ENCODE measurements around the gene L3MBTL4.
"Not testable (repeated sequence)": the region's sequence is repeated elsewhere in the genome, so short reads cannot be mapped to it uniquely, and the experiment has no call there.

L3MBTL4 gene

GRCh38 chr18:6248017-6248416, 166.7 kb downstream of the L3MBTL4 start:
- no peak for DNase-seq

- no peak for DNase-seq
Measured at GRCh38 chr18:6242004-6242403, 172.7 kb downstream of the L3MBTL4 start.

GRCh38 chr18:6239716-6240115, 175.0 kb downstream of the L3MBTL4 start:
- no peak for DNase-seq

- DNase-seq, result no peak
Measured at GRCh38 chr18:6236258-6236657, 178.5 kb downstream of the L3MBTL4 start.

GRCh38 chr18:6222271-6222670, 192.4 kb downstream of the L3MBTL4 start:
- no peak for DNase-seq

GRCh38 chr18:6221602-6222014, 193.1 kb downstream of the L3MBTL4 start:
- no peak for DNase-seq

GRCh38 chr18:6220129-6220528, 194.6 kb downstream of the L3MBTL4 start:
- DNase-seq, result no peak

GRCh38 chr18:6219116-6219717, 195.5 kb downstream of the L3MBTL4 start:
- peak in 1 of 2 experiments; percentile 16 for DNase-seq

GRCh38 chr18:6215888-6216287, 198.8 kb downstream of the L3MBTL4 start:
- no peak for DNase-seq

GRCh38 chr18:6211174-6211504, 203.6 kb downstream of the L3MBTL4 start:
- no peak for DNase-seq

- DNase-seq, result no peak
Measured at GRCh38 chr18:6210349-6211173, 204.2 kb downstream of the L3MBTL4 start.

GRCh38 chr18:6207941-6208340, 206.8 kb downstream of the L3MBTL4 start:
- no peak for DNase-seq

- DNase-seq, result no peak
Measured at GRCh38 chr18:6207116-6207515, 207.6 kb downstream of the L3MBTL4 start.

- DNase-seq, result no peak
Measured at GRCh38 chr18:6205706-6206105, 209.0 kb downstream of the L3MBTL4 start.

GRCh38 chr18:6204476-6204875, 210.2 kb downstream of the L3MBTL4 start:
- DNase-seq, result no peak

GRCh38 chr18:6203791-6204190, 210.9 kb downstream of the L3MBTL4 start:
- no peak for DNase-seq

- no peak for DNase-seq
Measured at GRCh38 chr18:6202861-6203260, 211.8 kb downstream of the L3MBTL4 start.

- no peak for DNase-seq
Measured at GRCh38 chr18:6200204-6200774, 214.4 kb downstream of the L3MBTL4 start.

- no peak for DNase-seq
Measured at GRCh38 chr18:6199777-6200176, 214.9 kb downstream of the L3MBTL4 start.

- DNase-seq, result no peak
Measured at GRCh38 chr18:6198585-6198984, 216.1 kb downstream of the L3MBTL4 start.

GRCh38 chr18:6194640-6195039, 220.1 kb downstream of the L3MBTL4 start:
- DNase-seq, result no peak

GRCh38 chr18:6185782-6186181, 228.9 kb downstream of the L3MBTL4 start:
- not testable (repeated sequence) for DNase-seq

- no peak for DNase-seq
Measured at GRCh38 chr18:6174983-6175745, 239.5 kb downstream of the L3MBTL4 start.

- DNase-seq, result no peak
Measured at GRCh38 chr18:6170604-6171003, 244.1 kb downstream of the L3MBTL4 start.
